Measurements from ENCODE around the gene FHOD3.

Gene FHOD3

DNA sequence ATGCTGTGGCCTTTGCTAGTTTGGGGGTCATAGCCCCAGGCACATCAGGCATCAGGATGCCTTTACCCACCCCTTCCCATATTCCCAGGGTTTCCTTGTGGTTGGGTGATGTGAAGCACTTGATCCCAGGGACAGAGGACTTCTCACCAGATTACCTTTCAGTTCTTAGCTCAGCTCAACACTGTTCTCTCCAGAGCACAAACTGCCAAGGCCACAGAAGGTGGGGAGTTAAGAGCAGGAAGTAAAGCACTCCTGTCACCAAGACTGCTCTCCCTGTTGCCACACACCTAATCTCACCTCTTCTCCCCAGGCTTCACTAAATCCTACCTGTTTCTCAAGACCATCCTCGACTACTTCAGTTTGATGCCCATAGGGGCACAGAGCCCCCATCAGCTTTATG is 25.9 kb downstream of the FHOD3 start:
- no peak for DNase-seq (ENCODE audit: low read depth)

DNA sequence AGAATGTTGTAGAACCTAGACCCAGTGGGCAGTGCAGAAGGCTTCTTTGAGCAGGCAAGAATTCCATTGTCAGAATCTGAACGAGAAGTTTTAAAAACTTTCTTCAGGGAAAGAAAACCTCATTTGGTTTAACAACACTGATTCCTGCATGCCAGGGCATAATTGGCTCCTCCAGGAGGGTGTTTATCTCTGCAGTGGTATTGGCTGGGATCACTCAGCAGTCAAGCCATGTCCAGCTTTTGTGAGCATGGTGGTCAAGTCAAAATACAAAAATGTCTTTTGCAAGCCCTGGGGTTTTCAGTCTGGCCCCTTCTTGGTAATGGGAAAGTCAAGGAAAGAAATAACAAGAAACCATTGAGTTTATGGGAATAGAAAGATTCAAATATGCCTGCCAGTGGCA is 28.3 kb downstream of the FHOD3 start:
- no peak for DNase-seq (ENCODE audit: low read depth)

GRCh38 chr18:36326771-36327170 is 29.3 kb downstream of the FHOD3 start:
- no peak for DNase-seq (ENCODE audit: low read depth)

DNA sequence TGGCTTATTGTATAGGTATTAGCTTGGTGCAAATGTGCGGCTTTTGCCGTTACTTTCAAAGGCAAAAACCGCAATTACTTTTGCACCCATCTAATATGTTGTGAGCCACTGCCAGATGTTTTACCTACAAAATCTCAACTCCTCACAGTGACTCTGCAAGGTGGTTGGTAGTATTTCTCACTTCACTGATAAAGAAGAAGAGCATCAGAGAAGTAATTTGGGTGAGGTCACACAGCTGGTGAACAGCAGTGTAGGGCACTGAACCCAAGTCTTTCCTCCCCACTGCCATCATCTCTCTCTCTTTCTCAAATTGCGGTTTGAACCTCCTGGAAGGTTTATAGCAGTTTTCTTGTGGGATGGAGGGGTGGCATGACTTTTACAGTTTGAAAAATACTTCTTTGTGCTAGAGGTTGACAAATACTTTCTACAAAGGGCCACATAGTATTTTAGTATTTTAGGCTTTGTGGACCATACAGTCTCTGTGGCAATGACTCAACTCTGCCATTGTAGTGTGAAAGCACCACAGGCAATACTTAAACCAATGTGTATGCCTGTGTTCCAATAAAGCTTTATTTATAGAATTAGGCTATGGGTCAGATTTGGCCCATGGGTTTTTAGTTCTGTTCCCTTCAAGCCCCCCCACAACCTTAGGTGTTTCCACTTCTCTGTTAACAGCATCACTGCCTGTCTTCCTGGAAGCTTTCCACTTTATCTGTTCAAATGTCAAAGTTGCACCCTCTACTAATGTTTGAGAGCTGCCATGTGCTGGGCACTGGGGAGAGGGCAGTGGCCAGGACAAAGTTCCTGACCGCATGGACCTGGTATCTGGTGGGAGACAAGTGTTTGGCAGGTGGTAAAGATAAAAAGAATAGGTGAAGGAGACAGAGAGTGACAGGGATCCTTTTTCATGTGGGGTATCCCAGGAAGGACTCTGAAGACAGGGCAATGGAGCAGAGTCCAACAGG is 30.1 kb downstream of the FHOD3 start:
- DNase-seq (ENCODE audit: low read depth), result no peak

- DNase-seq (ENCODE audit: low read depth), result no peak
These were observed 30.9 kb downstream of the FHOD3 start for GRCh38 chr18:36328385-36328858.

DNA sequence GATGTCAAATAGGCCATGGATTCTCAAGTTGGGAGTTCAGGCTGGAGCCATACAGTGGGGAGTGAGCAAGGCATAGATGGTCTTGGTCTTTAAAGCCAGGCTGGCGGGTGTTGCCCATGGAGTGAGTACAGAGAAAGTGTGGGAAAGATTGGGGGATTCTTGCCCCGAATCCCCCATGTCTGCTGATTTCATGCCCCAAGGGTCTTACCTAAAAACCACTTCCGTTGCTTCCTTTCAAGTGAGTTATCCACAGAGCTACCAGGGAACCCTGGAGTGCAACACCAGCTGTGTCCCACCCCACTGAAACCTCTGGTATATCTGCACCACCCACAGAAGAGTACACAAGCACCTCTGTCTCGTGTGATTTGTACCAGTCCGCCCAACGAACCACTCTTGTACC is 31.4 kb downstream of the FHOD3 start:
- no peak for DNase-seq (ENCODE audit: low read depth)

DNA sequence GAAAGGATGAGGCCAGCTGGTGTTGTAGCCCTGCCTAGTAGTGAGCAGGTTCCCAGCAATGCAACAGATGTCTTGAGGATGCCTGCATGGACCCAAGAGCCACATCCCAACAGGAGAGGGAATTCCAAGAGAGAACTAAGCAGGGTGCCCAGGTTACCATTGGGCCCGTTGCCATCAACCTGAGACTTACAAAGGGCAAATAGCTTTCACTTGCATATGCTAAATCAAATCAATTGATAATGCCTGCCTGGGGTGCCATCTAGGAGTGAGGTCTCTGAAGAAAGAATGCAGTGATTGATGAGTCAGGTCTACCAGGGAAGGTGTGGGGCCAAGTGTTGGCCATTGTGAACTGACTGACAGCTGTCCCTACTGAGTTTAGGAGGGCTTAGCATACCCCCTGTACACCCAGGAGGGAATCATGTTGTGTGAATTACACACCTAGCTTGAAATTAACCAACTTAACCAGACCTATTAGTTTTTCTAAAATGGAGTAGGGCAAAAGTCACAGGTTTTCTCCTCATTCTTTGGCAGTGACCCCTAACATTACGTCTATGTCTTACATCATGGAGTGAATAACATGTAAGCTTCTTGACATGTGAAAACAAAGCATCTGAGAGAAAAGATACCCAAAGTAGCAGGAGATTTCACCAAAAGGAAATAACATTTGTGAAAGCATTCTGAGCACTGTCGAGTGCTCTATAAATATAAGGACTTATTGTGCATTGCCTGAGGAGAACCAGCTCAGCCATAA is 32.3 kb downstream of the FHOD3 start:
- DNase-seq (ENCODE audit: low read depth), result no peak

DNA sequence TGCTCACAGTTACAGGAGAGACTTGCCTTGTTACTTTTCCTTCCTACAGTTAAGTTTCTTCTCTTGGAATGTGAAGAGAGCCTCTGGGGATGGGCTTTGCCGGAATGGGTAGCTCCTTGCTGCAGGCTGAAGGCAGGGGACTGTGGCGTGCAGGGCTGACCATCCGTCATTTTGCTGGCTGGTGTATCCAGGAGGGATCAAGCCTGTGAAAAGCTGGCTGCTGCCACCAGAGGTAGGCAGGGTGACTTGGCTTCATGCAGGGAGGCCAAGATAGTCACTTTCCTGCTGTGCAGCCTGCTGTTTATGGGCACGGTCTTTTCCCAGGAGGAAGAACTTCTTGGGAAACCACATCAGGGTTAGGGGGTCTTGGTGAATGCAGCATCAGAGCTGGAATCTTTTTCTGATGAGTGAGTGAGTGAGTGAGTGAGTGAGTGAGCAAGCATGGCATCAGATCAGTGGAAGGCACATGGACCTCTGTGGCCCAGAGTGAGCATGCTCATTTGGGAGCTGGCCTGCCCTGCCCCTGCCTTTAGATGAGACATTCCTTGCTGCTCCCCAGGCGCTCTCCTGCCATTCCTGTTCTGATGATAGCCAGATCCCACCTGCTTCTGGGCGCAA is 33.0 kb downstream of the FHOD3 start:
- no peak for DNase-seq (ENCODE audit: low read depth)

DNA sequence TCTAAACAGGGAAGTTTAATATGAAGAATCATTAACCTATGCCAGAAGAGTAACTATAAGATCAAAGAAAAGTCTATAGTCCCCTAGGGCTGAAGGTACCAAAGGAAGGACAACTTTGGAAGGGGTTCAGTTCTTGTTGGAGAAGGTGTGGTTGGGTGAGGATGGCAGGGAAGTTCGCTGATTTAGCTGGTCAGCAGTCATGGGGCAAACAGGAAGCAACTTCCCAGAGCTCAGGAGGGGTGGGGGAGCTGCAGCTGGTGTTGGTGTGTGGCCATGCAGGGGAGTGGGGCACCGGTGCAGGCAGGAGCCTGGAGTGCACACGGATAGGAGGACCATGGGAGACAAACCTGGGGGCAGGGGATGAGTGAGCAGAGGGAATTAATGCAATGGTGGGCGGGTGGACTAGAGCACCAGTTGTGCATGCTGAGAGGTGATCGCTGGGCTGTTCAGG is 34.0 kb downstream of the FHOD3 start:
- no peak for DNase-seq (ENCODE audit: low read depth)

DNA sequence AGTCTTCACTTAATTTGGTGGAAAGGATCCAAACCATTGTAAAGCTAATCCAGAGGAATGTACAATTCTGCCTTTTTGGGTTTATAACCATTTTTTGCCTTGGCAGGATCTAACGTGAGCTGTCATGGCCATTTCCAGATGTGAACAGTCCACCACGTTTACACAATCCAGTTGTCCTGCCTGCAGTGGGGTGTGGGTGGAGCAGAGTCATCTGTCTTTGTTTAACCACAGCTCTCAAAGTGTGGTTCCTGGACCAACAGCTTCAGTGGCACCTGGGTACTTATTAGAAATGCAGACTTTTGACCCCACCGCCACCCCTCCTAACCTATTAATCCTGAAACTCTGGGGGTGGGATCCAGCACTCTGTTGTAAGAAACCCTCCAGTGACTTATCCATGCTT is 35.9 kb downstream of the FHOD3 start:
- no peak for DNase-seq (ENCODE audit: low read depth)

GRCh38 chr18:36334798-36335197 is 37.3 kb downstream of the FHOD3 start:
- DNase-seq (ENCODE audit: low read depth), result no peak

- DNase-seq (ENCODE audit: low read depth), result no peak
These were observed 38.2 kb downstream of the FHOD3 start for GRCh38 chr18:36335476-36336279.

- no peak for DNase-seq (ENCODE audit: low read depth)
These were observed 40.3 kb downstream of the FHOD3 start for GRCh38 chr18:36337679-36338402.

- DNase-seq (ENCODE audit: low read depth), result no peak
These were observed 41.0 kb downstream of the FHOD3 start for GRCh38 chr18:36338403-36338933.

- DNase-seq (ENCODE audit: low read depth), result no peak
These were observed 42.7 kb downstream of the FHOD3 start for GRCh38 chr18:36340246-36340645.

- DNase-seq (ENCODE audit: low read depth), result no peak
These were observed 44.4 kb downstream of the FHOD3 start for GRCh38 chr18:36341944-36342343.

GRCh38 chr18:36348331-36348730 is 50.8 kb downstream of the FHOD3 start:
- DNase-seq (ENCODE audit: low read depth), result no peak

DNA sequence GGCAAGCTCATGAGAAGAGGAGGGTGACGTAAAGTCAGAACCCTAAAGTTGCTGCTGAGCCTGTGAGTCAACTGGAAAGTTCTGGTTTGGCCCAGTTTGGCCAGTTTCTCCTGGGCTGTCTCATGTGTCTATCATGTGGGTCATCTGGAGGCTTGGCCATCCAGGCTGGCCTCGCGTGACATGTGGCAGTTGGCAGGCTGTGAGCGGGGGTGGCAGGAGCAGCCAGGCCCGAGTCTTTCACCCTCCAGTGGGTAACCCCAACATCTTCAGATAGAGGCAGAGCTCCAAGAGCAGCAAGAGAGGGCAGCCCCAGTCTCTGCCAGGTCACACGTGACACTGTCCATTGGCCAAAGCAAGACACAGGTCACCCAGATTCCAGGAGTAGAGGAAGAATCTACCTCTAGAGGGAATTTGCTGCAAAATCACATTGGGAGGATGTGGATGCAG is 51.5 kb downstream of the FHOD3 start:
- no peak for DNase-seq (ENCODE audit: low read depth)

GRCh38 chr18:36349552-36349951 is 52.0 kb downstream of the FHOD3 start:
- DNase-seq (ENCODE audit: low read depth), result no peak

DNA sequence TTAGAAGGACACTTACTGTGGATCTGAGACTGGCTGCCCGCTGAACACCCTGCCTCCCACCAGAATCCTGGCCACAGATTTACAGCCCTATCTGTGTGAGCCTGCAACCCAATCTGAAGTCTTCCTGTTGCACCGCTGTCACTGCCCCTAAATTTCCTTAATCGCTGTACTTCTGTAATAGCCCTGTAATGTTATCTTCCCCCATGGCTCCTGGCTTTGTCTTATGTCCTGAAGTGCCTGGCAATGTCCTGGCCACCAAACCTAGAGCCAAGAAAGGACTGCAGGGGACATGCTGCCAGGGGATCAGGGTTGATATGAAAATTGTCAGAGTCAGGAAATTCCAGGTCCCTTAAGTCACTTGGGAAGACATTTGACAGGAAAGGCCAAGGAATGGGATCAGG is 52.7 kb downstream of the FHOD3 start:
- DNase-seq (ENCODE audit: low read depth), result no peak
